H9 (cell line): ENCODE results near the gene KCNIP4. TPM values are rescaled to one million over a fixed set of nuclear protein-coding genes. Genes with fewer than 3 reads are reported as not detected.

ENCODE experiments used
- DNase-seq: peaks from one replicate; pipeline ENCODE4 v3.0.0-alpha.2; 2017
- H2AFZ ChIP-seq: one replicate; pipeline ENCODE4 v1.6.1; 2013; ENCODE audit warnings: mild to moderate bottlenecking, low read length, control low read depth, moderate library complexity
- H2AK5ac ChIP-seq: 2 replicates; pipeline ENCODE4 v1.6.1; 2013; ENCODE audit warnings: low read length, control low read depth, mixed read lengths; ENCODE audit not compliant: insufficient read length
- H2BK120ac ChIP-seq: one replicate; pipeline ENCODE4 v1.6.1; 2013; ENCODE audit warnings: low read depth, mild to moderate bottlenecking, low read length, control low read depth, inconsistent platforms; ENCODE audit not compliant: poor library complexity, severe bottlenecking
- H2BK12ac ChIP-seq: 2 replicates; pipeline ENCODE4 v1.6.1; 2013; ENCODE audit warnings: low read length, control low read depth, mixed read lengths, low read depth; ENCODE audit not compliant: insufficient read length
- H2BK15ac ChIP-seq: 2 replicates; pipeline ENCODE4 v1.6.1; 2013; ENCODE audit warnings: low read depth, low read length, control low read depth
- H2BK20ac ChIP-seq: one replicate; pipeline ENCODE4 v1.6.1; 2013; ENCODE audit warnings: low read depth, mild to moderate bottlenecking, low read length, control low read depth, inconsistent platforms; ENCODE audit not compliant: poor library complexity, severe bottlenecking
- H2BK5ac ChIP-seq: 2 replicates; pipeline ENCODE4 v1.6.1; 2013; ENCODE audit warnings: low read length, control low read depth, mixed read lengths; ENCODE audit not compliant: insufficient read length
- H3K14ac ChIP-seq: 2 replicates; pipeline ENCODE4 v1.6.1; 2013; ENCODE audit warnings: low read length, control low read depth; ENCODE audit not compliant: insufficient read depth
- H3K18ac ChIP-seq: 2 replicates; pipeline ENCODE4 v1.6.1; 2013; ENCODE audit warnings: low read depth, mild to moderate bottlenecking, mixed read lengths, low read length, control low read depth; ENCODE audit not compliant: insufficient read length
- H3K23ac ChIP-seq: 2 replicates; pipeline ENCODE4 v1.6.1; 2013; ENCODE audit warnings: low read length, control low read depth, mixed read lengths, low read depth; ENCODE audit not compliant: insufficient read length
- H3K23me2 ChIP-seq: 2 replicates; pipeline ENCODE4 v1.6.1; 2013; ENCODE audit warnings: low read depth, mild to moderate bottlenecking, mixed read lengths, low read length, control low read depth; ENCODE audit not compliant: insufficient read length, poor library complexity, severe bottlenecking
- H3K27ac ChIP-seq: 2 replicates; pipeline ENCODE4 v1.5.1; 2013; ENCODE audit warnings: low read length, control low read depth, mixed read lengths, low read depth; ENCODE audit not compliant: insufficient read length
- H3K27me3 ChIP-seq: 2 replicates; pipeline ENCODE4 v1.6.1; 2013; ENCODE audit warnings: low read length, control low read depth, inconsistent platforms; ENCODE audit not compliant: insufficient read depth
- H3K4ac ChIP-seq: 2 replicates; pipeline ENCODE4 v1.6.1; 2013; ENCODE audit warnings: low read depth, mild to moderate bottlenecking, control low read depth, inconsistent platforms, low read length, moderate library complexity
- H3K4me1 ChIP-seq: 2 replicates; pipeline ENCODE4 v1.6.1; 2013; ENCODE audit warnings: low read length, control low read depth, inconsistent platforms; ENCODE audit not compliant: insufficient read depth
- H3K4me2 ChIP-seq: 2 replicates; pipeline ENCODE4 v1.6.1; 2013; ENCODE audit warnings: low read length, control low read depth, mixed read lengths; ENCODE audit not compliant: insufficient read length, insufficient read depth
- H3K56ac ChIP-seq: 2 replicates; pipeline ENCODE4 v1.6.1; 2013; ENCODE audit warnings: low read depth, mild to moderate bottlenecking, mixed read lengths, low read length, control low read depth; ENCODE audit not compliant: insufficient read length
- H3K79me1 ChIP-seq: 2 replicates; pipeline ENCODE4 v1.6.1; 2013; ENCODE audit warnings: low read depth, mild to moderate bottlenecking, moderate library complexity, low read length, control low read depth, inconsistent platforms; ENCODE audit not compliant: insufficient read depth, poor library complexity, severe bottlenecking
- H3K79me2 ChIP-seq: 2 replicates; pipeline ENCODE4 v1.6.1; 2013; ENCODE audit warnings: low read length, control low read depth, inconsistent platforms; ENCODE audit not compliant: insufficient read depth
- H3K9ac ChIP-seq: 2 replicates; pipeline ENCODE4 v1.6.1; 2013; ENCODE audit warnings: low read length, control low read depth, mixed read lengths; ENCODE audit not compliant: insufficient read length; ENCODE audit errors: extremely low read depth
- H3K9me3 ChIP-seq: one replicate; pipeline ENCODE4 v1.6.1; 2013; ENCODE audit warnings: low read depth, low read length, inconsistent platforms; ENCODE audit not compliant: control insufficient read depth
- H3T11ph ChIP-seq: one replicate; pipeline ENCODE4 v1.6.1; 2013; ENCODE audit warnings: mild to moderate bottlenecking, low read length, control low read depth, inconsistent platforms
- H4K20me1 ChIP-seq: one replicate; pipeline ENCODE4 v1.6.1; 2013; ENCODE audit not compliant: control insufficient read depth, insufficient read length, insufficient read depth
- H4K5ac ChIP-seq: 2 replicates; pipeline ENCODE4 v1.6.1; 2013; ENCODE audit warnings: low read depth, mild to moderate bottlenecking, mixed read lengths, low read length, control low read depth; ENCODE audit not compliant: insufficient read length
- H4K8ac ChIP-seq: replicated peaks from 2 replicates; pipeline ENCODE4 v1.6.1; 2013; ENCODE audit warnings: low read length, control low read depth, mixed read lengths, low read depth; ENCODE audit not compliant: insufficient read length
- H4K91ac ChIP-seq: 2 replicates; pipeline ENCODE4 v1.6.1; 2013; ENCODE audit warnings: low read depth, mild to moderate bottlenecking, moderate library complexity, mixed read lengths, low read length, control low read depth; ENCODE audit not compliant: insufficient read length
- H3K27ac Mint-ChIP-seq, 3 experiments: 2 replicates in 2 of 3; 3 replicates in 1 of 3; pipeline ENCODE4 v1.8.0; 2020 to 2021; ENCODE audit warnings: mixed read lengths in 3 of 3, mild to moderate bottlenecking in 1 of 3, moderate library complexity in 1 of 3
- H3K27me3 Mint-ChIP-seq: 2 replicates; pipeline ENCODE4 v1.8.0; 2021; ENCODE audit warnings: low read depth, mild to moderate bottlenecking, moderate library complexity, mixed read lengths
- H3K36me3 Mint-ChIP-seq, 3 experiments: 2 replicates in 2 of 3; 3 replicates in 1 of 3; pipeline ENCODE4 v1.8.0; 2020 to 2021; ENCODE audit warnings: low read depth in 3 of 3, mixed read lengths in 3 of 3; ENCODE audit not compliant: insufficient read depth in 1 of 3
- H3K4me1 Mint-ChIP-seq, 2 experiments: 2 replicates each; pipeline ENCODE4 v1.8.0; 2020; ENCODE audit warnings: mixed read lengths in 2 of 2
- H3K4me3 Mint-ChIP-seq, 2 experiments: 2 replicates in 1 of 2; 3 replicates in 1 of 2; pipeline ENCODE4 v1.8.0; 2020 to 2021; ENCODE audit warnings: mild to moderate bottlenecking in 2 of 2, mixed read lengths in 2 of 2, moderate library complexity in 1 of 2
- H3K9me3 Mint-ChIP-seq, 2 experiments: 2 replicates in 1 of 2; 3 replicates in 1 of 2; pipeline ENCODE4 v1.8.0; 2020; ENCODE audit warnings: mild to moderate bottlenecking in 2 of 2, mixed read lengths in 2 of 2, moderate library complexity in 1 of 2
- WGBS: extraction: QIAGEN DNeasy Blood & Tissue Kit; methylation state at CpG from one replicate; pipeline ENCODE4 v1.1.7; 2013; ENCODE audit warnings: missing lambda C conversion rate, low lambda C conversion rate, mixed read lengths; ENCODE audit not compliant: insufficient read length; ENCODE audit errors: extremely low coverage; 5-methylcytosine and 5-hydroxymethylcytosine counted together
- total RNA-seq: library from RNA; stranded (reverse); gene quantifications from 2 replicates; pipeline ENCODE4 v1.2.1, GENCODE V29; 2021
- TF ChIP-seq, protein P1 (sequence below): fragments of 200-600 bp; sonication (generic); conservative IDR thresholded peaks from 3 replicates; pipeline ENCODE4 v1.8.0; 2021; ENCODE audit warnings: antibody characterized with exemption, mild to moderate bottlenecking

KCNIP4 gene
- total RNA-seq, 1 experiment from 2014 or later, result not detected

DNA sequence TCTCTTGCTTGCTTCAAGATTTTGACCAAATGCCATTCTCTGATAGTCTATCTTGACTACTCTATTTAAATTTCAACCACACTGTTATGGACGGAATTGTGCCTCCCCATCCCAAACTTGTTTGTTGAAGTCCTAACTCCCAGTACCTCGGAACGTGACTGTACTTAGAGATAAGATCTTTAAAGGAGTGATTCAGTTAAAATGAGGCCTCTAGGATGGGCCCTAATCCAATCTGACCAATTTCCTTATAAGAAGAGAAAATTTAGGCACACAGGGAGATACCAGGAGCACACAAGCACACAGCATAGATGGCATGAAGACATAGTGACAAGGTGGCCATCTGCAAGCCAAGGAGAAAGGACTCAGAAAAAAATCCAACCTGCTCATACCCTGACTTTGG is 269.9 kb downstream of the KCNIP4 start:
- H3K23ac ChIP-seq, result no peak overlapping the region
- Mint-ChIP-seq H3K27ac (no peak overlapping the region), H3K4me1 (no peaks in the 10 kb centered on the region), H3K4me3 (no peak overlapping the region), H3K36me3 (no peaks in the 10 kb centered on the region), H3K9me3 (no peaks in the 10 kb centered on the region), H3K27me3 (no peaks in the 10 kb centered on the region)
- H3K79me2 ChIP-seq, result no peaks in the 10 kb centered on the region
- H3K4me1 ChIP-seq, result no peaks in the 10 kb centered on the region
- no peak overlapping the region for H2BK15ac ChIP-seq
- no peak overlapping the region for H4K8ac ChIP-seq
- no peak overlapping the region for H3K27ac ChIP-seq
- H4K5ac ChIP-seq, result no peak overlapping the region
- H3K27me3 ChIP-seq, result no peaks in the 10 kb centered on the region
- no peaks in the 10 kb centered on the region for H3K23me2 ChIP-seq
- no peak overlapping the region for H3K56ac ChIP-seq
- H3K79me1 ChIP-seq, result no peaks in the 10 kb centered on the region
- no peaks in the 10 kb centered on the region for H4K20me1 ChIP-seq
- H3K4me2 ChIP-seq, result no peak overlapping the region
- H3K9ac ChIP-seq, result no peak overlapping the region
- no peak for DNase-seq
- no peaks in the 10 kb centered on the region for H3K9me3 ChIP-seq
- no peak overlapping the region for H3K14ac ChIP-seq
- no peak overlapping the region for H2AK5ac ChIP-seq
- H4K91ac ChIP-seq, result no peak overlapping the region
- no peak overlapping the region for H2BK20ac ChIP-seq
- H2BK120ac ChIP-seq, result no peak overlapping the region
- no peak overlapping the region for H3K18ac ChIP-seq
- WGBS, result no CpG with 5 or more reads among the region's 3 CpGs
- H2AFZ ChIP-seq, result no peak overlapping the region
- H2BK12ac ChIP-seq, result no peak overlapping the region
- H3T11ph ChIP-seq, result no peak overlapping the region
- TF ChIP-seq, protein P1, sequence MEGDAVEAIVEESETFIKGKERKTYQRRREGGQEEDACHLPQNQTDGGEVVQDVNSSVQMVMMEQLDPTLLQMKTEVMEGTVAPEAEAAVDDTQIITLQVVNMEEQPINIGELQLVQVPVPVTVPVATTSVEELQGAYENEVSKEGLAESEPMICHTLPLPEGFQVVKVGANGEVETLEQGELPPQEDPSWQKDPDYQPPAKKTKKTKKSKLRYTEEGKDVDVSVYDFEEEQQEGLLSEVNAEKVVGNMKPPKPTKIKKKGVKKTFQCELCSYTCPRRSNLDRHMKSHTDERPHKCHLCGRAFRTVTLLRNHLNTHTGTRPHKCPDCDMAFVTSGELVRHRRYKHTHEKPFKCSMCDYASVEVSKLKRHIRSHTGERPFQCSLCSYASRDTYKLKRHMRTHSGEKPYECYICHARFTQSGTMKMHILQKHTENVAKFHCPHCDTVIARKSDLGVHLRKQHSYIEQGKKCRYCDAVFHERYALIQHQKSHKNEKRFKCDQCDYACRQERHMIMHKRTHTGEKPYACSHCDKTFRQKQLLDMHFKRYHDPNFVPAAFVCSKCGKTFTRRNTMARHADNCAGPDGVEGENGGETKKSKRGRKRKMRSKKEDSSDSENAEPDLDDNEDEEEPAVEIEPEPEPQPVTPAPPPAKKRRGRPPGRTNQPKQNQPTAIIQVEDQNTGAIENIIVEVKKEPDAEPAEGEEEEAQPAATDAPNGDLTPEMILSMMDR, result no peak
- H3K4ac ChIP-seq, result no peak overlapping the region
- H2BK5ac ChIP-seq, result no peak overlapping the region
